Glomerular endothelial cell (primary cell): ENCODE results near the gene ZBTB34. TPM values are rescaled to one million over a fixed set of nuclear protein-coding genes. Genes with fewer than 3 reads are reported as not detected.

Source experiments
- DNase-seq: peaks from one replicate; pipeline ENCODE4 v3.0.0-alpha.2; 2011; ENCODE audit warnings: low read depth, low spot score; ENCODE audit errors: extremely low read depth
- total RNA-seq: library from RNA; depleted of rRNA; stranded (reverse); fragments of >200 nt; gene quantifications from 2 replicates; pipeline ENCODE4 v1.2.3, GENCODE V29; 2015

ZBTB34 gene
- total RNA-seq, 1 donor from 2014 or later: 12.8 TPM

DNA sequence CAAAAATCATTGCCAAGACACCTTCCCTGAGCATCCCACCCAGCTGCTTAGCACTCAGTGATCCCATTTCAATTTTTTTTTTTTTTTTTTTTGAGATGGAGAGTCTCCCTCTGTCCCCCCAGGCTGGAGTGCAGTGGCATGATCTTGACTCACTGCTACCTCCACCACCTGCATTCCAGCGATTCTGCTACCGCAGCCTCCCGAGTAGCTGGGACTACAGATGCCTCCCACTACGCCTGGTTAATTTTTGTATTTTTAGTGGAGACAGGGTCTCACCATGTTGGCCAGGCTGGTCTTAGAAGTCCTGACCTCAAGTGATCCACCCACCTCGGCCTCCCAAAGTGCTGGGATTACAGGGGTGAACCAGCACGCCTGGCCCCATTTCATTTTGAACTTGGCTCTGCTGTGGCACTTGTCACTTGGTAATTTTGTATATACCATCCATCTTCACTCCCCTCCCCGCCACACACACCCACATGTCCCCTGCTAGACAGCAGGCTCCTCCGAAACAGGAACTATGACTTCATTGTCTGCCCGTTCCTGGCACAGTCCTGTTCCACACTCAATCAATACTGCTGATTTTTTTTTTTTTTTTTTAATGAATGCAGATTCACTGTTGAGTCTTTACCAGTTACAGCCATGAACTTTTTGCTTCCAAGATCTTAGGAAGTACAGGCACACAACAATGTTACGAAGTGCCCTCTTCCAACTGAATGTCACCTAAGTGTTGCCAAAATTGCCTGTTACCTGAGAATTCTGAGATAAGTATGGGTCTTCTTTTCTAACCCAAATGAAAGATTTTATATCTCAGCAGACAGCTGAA, 17.3 kb upstream of the ZBTB34 start:
- DNase-seq: no peak

- DNase-seq: no peak
Measured at GRCh38 chr9:126844085-126844484, 16.4 kb upstream of the ZBTB34 start.

GRCh38 chr9:126847051-126847450, 13.4 kb upstream of the ZBTB34 start:
- no peak for DNase-seq

DNA sequence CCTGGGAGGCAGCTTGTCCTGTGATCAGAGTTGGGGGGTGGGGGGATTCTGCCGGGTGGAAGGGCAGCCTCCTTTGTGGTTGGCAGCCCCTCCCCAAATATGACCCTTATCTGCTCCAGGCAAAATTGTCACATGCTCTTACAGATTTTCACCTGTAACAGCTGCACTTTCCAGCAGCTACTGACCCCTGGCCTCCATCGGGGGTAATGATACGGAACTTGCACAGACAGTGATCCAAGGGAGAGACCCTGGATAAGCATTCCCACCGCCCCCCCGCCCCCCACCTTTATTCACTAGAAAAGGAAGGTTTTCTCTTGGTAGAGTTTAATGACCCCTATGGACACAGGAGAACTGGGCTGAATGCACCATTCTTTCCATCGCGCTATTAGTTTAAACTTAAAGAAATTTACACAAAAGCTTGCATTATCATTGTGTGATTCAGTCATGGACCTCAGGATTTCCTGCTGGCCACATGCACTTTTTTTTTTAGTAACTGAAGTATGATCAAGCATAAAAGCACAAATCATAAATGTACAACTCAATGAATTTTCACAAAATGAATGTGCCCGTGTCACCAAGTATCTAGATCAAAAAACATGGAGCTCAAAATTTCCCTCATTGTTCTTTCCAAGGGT, 10.7 kb upstream of the ZBTB34 start:
- DNase-seq: no peak

DNA sequence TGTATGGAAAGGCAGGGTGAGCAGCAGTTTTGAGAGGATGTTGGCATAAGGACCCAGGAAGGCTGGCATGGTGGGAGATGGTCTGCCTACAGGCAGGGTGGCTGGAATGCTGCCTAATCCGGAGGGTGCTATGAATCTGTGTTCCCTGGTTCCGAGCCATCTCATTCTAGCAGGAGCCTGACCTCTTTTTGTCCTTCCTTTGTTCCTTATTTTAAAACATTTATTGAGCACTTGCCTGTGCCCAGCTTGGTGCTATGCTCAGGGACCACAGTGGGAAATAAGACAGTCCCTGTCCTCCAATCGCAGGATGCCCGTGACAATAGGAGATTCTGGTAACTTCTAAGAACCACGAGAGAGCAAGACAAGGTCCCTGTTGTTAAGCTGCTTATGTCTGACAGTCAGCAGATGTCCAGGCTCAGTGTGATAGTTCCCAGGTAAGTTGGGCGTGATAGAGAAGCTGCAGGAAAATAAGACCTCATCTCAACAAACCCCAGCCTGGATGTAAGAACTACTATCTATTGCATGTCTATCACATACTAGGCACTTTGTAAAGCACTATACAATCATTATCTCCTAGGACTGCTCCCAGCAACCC, 9.1 kb upstream of the ZBTB34 start:
- no peak for DNase-seq

DNA sequence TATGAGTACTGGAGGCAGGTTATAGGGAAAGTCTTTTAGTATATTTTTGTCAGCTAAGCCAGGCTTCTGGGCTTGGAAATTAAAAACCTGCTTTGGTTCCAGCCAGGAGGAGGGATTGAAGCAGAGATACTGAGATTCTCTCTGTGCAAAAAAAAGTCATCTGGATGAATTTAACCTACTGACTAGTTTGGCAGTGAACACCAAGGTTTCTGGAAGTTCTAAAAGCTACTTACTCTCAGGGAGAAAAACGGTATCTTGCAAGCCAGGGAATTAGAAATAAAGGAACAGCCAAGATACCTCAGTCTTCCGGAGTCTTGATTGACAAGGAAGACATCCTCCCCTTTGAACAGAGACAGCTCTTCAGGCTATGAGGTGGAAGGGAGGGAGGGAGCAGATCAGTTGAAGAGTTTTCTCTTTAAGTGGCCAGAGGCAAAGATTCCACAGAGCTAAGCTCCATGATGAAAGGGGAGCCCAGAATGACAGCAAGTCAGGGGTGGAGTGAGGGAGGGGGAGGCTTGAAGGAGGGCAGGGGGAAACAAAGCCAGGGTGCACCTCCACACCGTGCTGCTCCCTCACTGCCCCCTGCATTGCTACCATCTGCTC, 8.3 kb upstream of the ZBTB34 start:
- DNase-seq: no peak

GRCh38 chr9:126853667-126854066, 6.8 kb upstream of the ZBTB34 start:
- no peak for DNase-seq

DNA sequence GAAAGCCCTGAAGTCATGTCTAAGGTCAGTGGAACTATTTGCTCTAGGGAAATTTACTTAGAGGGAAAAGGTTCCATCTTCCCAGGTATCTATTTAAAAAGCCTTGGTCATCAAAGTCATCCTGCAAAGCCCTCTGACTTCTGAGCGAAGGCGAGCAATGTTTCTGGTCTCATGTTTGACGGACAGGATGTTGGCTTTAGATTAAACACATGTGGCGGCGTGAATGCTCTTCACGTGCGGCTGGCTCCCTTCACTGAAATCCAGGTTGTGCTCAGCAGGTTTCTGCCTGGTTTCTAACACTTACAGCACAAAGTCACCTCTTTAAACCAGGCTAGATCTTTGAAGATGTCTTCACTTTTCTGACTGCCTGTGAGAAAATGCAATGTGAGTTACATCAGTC, 5.7 kb upstream of the ZBTB34 start:
- no peak for DNase-seq

DNA sequence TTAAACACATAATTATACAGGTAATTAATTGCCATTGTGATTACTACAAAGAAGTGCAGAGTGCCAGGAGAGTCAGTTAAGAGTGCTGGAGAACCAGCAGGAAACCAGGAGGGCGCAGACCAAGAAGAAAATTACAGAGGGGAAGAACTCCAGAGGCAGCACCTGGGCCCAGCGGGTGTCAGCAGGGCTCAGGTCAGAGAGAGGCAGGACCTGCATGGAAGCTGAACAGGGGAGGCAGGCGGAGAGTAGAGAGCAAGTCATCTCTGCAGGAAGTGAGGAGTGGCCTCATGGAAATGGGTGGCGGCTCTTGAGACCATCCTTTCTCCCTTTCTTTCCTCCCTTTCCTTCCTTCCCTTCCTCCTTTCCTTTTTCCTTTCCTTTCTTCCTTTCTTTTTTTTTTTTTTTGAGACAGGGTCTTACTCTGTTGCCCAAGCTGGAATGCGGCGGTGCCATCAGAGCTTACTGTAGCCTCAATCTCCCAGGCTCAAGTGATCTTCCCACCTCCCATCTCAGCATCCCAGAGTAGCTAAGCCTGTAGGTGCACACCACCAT, 4.0 kb upstream of the ZBTB34 start:
- no peak for DNase-seq

- DNase-seq: no peak
Measured at GRCh38 chr9:126857261-126857960, 3.0 kb upstream of the ZBTB34 start.

GRCh38 chr9:126859111-126859510, 1.3 kb upstream of the ZBTB34 start:
- DNase-seq: no peak

DNA sequence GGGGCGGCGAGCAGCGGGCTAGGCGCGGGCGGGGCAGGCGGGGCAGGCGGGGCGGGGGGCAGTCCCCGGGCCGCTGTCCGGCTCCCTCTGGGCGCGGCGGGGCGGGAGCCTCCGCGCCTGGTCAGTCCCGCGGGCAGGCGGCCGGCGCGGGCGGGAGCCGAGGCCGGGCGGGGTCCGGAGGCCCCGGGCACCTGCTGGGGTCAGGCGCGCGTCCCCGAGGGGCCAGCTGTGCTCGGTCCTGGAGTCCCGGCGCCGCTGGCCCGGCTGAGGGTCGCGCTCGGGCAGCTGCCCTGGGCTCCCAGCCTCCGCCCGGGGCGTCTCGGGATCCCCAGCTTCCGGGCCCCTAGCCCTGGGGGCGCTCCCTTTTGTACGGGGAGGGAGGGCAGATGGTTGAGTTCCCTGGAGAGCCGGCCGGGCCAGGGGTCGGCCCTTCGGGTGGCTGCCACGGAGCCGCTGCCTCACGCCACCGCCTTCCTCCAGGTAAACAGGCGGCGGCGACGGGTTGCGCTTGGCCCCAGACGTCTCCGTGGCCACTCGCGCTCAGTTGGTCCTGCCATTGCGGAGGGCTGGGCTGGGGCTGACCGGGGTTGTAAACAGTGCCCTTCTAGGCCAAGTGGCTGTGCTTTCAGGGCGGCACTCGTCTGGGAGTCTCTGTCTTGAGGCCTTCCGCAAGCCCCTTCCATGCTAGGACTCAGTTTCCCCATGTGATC, 473 bp downstream of the ZBTB34 start:
- DNase-seq: no peak

- DNase-seq: no peak
Measured at GRCh38 chr9:126861707-126862103, 1.3 kb downstream of the ZBTB34 start.

DNA sequence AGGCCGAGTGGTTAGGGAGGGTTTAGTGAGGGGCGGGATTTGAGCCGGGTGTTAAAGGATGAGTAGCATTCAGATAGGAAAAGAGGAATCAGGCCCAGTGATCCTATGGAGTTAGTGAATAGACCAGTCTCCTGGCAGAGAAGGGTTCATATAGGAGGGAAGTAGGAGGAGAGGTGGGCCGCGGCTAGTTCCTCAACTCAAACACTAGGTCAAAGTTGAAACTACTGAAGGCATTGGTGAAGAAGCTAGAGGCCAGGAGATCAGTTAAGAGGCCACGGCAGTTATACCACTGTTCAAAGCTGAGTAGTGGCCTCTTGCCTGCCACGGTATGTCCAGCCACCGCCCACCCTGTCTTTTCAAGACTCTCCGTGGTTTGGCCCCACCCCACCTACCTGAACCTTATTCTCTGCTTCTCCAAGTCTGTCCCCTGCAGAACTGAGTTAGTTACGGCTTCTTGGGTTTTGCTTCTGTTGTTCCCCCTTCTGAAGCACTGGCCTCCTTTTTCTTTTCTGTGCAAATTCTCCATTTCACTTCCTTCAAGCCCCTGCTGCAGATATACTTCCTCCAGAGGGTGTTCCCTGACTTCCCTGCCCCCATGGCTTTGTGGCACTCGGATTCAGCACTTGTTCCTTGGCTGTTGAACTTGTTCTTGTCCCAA, 1.8 kb downstream of the ZBTB34 start:
- DNase-seq: no peak

DNA sequence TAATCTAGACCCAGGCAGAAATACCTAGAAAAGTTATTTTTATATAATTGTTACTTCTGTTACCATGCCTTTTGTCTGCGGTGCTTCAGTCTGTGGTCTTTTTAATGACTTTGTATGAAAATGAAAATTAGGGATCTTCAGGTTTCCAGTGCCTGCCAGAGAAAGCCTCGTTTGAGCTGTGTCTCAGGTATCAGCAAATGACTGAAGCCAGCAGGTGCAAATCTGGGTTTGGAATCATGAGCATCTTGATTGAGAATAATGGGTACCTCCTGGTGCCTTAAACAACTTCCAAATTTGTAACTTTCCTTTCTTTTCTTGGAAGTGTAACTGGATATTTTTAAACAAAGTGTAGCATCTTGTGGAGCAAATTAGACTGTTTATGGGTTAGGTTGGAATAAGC, 4.3 kb downstream of the ZBTB34 start:
- no peak for DNase-seq

DNA sequence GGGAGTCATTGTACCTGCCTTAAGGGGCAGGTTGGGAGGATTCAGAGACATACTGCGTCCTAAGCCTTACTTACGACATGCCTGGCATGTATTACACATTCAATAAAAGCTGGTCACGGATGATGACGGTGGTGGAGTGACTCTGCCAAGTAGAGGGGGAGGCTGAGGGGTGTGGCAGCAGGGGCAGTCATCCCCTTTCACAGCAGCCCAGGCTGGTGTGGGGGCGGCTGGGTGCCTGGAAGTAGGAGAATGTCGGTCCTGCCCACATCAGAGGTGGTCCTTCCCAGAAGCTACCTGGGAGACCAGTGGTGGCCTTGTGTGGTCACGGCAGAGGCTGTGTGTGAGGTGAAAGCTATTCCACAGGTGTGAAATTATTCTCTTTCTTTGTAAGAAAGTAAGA, 8.9 kb downstream of the ZBTB34 start:
- DNase-seq: no peak

DNA sequence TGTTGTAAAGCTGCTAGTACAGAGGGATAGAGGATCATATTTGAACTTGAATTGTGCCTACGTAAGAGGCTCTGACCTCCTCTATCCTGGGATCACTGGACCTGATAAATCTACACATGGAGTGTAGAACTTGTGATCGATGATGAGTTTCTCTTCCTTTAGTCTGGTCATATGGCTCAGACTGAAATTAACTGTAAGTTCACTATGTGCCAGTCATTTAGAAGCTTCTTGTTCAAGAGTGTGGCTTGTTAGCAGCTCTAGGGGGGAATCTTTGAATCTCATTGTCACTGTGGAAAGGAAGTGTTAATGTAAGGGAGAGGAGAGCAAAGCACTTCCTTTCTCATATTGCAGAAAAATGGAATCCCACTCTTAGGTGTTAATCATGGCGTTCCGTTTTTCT, 12.1 kb downstream of the ZBTB34 start:
- no peak for DNase-seq

GRCh38 chr9:126874546-126875314, 14.3 kb downstream of the ZBTB34 start:
- no peak for DNase-seq
